Activated naive CD4-positive, alpha-beta T cell treated with anti-CD3 and anti-CD28 coated beads, Interleukin-2, amount 50 U/mL, for 16 hours (primary cell): ENCODE results near the gene ST13.
"Not testable (repeated sequence)": the region's sequence is repeated elsewhere in the genome, so short reads cannot be mapped to it uniquely, and the experiment has no call there.

ENCODE experiments used
- DNase-seq: peaks from one replicate; pipeline ENCODE4 v3.0.0-alpha.2; 2020

The ST13 gene

DNA sequence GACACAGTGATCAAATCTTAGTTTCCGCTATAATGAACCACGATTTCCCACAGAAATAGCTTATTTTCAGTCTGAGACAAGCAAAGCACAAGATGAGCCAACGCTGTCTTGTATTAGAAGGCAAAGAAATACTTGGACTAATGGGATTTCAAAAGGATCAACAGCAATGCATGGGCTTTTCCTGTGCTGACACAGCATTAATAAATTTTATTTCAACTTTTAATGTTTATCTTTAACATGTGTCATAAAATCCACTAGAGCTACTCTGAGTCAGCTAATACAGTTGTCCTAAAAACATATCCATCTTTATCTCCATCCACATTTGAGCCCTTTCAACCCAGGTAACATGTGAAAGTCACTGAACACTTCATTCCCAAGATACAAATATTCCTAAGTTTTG is 21.8 kb downstream of the ST13 start:
- DNase-seq: no peak

DNA sequence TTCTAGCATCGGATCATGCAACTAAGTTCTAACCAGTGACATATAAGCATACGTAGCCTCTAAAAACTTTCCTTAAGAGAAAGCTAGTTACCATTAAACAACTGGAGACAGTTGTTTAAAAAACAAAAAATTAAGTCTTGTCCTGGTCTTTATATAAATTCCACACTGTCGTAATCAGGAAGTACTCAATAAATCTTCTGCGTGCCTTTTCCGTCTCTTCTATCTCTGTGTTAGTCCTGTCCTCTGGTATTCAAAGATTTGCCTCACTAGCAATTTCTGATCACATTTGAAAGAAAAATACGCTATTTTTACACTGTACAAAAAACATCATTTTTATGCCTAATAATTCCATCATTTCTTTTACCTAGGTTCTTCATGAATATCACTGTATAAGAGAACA is 27.3 kb downstream of the ST13 start:
- no peak for DNase-seq

DNA sequence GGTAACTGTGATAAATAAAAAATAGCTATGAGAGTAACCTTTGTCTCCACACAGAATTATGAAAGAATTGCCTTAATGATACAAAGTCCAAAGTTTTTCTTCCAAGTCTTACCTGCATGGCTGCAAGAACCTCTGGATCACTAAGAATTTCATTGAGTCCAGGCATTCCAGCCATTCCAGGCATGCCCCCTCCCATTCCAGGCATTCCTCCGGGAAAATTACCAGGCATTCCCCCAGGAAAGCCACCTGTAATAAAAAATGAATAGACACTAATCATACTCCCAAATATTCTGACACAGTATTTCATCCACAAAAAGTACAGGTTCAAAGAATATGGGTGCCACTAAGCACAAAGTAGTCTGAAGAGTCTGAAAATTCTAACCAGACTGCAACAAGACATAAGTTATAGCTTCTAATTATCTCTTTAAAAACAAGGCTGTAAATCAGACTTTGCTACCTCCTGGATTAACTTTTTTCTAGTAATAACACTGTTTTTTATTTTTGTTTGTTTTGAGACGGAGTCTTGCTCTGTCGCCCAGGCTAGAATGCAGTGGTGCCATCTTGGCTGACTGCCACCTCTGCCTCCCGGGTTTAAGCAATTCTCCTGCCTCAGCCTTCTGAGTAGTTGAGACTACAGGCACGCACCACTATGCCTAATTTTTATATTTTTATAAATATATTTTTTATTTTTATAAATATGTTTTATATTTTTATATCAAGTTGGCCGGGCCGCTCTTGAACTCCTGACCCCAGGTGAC is 29.3 kb downstream of the ST13 start:
- DNase-seq: no peak

DNA sequence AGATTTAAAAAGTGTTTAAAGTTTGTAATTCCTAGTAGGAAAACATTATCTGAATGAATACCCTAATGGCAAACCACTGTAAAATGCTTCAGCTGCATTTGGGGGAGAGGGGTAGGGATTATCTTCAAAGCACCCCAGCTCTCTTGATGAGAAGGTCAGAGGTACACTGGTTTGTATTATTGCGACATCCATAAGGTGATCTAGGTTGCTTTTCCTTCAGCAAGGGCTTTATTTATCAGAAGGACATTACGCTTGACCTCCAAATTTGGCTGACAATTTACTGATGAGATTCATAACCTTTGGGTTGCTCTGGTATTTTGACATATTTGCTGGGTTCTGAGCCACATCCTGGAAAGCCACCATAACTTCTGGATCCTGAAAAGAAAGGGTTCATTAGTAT is 30.1 kb downstream of the ST13 start:
- not testable (repeated sequence) for DNase-seq

DNA sequence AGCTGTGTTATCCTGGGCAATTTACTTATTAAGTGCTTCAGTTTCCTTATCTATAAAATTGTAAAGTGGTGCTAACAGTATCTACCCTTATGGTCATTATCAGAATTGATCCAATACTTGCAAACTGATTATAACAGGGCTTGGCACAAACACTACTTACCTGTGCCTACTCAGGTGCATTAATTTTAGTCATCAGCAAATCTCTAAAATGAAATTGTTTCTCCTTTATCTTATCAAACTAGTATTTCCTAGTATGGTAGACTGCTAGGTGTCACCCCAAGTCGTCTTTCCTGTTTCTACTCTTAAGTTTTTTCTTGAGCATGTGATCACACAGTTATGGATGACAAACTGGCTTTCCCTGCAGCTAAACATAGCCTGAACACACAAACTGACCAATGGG is 33.0 kb downstream of the ST13 start:
- no peak for DNase-seq

DNA sequence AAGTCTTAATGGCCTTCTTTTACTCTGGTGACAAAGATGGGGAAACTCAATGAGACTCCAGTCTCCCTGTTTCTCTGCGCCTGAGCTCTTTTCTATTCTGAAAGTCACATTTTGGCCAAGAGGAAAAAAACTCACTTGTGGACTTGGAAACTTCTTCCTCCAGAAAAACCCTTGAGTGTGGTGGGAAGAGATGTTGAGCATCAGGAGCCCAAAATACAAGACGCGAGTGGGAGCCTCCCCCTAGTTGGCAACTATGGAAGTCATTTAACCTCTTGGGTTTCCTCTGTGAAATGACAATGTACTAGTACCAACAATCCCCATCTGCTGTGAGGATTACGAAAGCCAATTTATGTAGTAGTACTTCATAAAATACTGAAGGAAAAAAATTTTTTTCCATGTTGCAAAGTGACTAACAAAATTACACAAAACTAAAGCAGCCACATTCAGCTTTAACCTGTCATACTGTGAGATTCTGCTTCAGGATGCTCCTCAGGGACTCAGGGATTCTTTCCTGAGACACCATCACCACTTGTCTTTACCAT is 36.8 kb downstream of the ST13 start:
- DNase-seq: no peak

DNA sequence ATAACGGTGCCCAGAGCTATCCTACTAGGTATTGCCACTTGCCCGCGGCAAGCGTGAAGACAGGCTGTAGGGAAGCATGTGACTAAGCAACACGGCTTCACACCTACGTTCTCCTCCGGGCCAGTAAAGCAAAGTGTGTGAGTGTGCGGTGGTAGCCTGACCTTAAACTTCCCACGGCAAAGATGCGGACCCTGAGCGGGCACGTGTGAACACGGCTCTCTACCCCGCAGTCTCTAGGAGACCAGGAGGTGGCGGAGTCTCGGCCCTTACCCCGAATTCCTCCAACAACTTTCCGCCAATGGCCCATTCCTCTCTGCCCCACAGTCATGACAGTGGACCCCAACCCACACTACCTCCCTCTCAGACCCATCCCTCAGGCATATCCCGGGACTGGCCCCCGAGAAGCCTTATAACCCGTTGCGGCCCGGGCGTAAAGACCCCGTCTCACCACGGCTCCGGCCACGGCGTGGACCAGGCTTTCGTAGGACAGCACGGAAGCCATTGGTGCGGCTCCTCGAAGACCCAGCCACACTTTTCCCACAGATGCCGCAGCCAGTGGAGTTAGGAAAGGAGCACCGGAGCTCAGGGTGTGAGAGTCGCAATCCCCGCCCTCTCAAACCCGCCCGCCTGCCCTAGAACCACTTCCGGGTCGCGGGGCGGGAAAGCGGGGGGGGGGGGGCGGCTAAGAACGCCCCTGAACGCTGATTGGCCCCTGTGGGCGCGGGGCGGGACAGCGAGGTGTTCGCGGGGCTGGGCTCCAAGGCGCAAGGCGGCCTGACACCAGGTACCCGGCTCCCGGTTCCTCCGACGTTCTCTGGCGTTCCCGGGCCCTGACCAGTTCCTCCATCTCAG is 37.5 kb downstream of the ST13 start, which contains the start of gene SLC25A17:
Gene SLC25A17, minus strand, starts transcription at position 600 of the 852 bp plus-strand sequence. Its CDS starts 98 bp downstream, at position 502.
- DNase-seq: peak; percentile 89

DNA sequence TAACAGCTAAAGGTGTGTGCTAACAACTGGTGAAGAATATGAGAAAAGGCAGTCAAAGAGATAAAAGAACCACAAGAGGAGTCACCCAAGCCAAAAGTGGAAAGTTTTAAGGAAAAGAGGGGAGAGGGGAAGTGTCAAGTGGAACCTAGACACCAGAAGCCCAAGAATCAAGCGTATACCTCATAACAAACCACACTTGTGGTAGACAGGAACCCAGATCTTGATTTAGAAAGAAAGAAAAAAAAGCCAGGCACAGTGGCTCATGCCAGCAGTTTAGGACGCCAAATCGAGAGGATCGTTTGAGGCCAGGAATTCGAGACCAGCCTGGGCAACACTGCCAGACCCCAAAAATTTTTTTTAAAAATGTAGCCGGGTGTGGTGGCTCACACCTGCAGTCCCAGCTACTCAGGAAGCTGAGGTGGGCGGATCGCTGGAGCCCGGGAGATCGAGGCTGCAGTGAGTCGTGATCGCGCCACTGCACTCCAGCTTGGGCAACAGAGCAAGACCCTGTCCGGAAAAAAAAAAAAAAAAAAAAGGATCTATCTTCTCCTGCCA is 38.2 kb downstream of the ST13 start:
- no peak for DNase-seq

DNA sequence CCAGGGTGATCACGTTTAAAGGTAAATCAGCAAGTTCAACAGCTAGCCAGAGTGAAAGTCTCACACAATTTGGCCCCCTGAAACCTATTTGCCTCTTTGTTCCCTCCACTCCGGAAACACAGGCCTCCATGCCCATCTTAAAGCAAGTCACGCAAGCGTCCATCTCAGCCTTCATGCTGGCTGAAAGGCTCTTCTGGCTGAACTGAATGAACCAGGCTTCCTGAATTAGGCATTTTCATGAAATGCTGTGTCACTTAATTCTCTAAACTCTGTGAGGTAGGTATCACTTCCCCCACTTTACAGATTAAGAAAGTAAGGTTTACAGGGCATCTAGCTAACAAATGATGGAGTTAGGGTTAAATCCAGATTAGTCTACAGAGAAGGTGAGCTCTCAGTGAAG is 38.7 kb downstream of the ST13 start:
- DNase-seq: no peak

DNA sequence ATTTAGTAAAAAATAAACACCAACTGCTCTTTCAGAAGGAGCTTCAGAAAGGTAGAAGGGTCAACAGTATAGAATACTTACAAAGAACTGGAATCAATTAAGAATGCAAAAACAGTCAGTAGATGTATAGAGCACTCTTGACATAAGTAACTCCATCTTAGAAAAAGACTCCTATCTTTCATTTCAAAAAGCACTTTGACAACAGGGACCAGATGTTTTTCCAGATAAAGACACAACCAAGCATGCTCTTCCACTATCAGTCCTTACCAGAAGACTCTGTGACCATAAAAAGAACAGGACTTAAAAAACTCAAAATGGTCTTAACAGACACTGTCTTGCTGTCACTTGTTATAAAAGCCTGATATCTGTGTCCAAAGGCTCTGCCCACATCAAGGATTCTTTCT is 42.5 kb downstream of the ST13 start:
- no peak for DNase-seq

DNA sequence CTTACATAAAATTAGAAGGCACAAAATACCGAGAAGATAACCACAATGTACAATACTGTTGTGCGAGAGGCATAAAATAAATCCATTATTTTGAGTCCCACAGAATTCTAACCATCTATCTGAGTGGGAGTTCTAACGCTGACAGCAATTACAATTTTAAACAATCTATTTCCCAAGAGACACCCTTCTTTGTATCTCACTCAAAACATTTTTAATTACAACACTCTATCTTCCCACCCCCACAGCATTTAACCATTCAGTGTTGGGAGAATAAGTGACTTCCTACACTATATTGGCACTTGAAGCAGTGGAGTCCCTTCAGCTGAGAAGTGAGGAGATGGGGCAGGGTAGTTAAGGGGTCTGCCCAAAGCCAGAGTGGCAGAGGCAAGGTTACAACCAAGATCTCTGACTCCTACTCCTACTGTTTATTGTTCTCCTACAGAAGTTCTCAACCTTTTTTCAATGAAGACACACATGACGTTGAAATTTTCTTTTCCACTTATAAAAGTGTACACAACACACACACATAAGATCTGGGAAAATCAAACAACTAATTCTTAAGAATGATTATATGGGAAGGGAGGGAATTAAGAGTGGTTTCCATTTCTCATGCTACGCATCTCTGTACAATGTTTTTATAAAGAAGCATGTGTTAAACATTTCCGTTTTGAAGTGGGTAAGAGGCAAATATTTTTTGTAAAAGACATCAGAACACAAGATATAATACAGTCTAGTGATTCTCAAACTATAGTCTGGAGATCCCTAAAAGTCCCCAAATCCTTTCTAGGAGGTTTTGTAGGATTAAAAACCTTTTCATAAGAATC is 48.2 kb downstream of the ST13 start:
- no peak for DNase-seq

DNA sequence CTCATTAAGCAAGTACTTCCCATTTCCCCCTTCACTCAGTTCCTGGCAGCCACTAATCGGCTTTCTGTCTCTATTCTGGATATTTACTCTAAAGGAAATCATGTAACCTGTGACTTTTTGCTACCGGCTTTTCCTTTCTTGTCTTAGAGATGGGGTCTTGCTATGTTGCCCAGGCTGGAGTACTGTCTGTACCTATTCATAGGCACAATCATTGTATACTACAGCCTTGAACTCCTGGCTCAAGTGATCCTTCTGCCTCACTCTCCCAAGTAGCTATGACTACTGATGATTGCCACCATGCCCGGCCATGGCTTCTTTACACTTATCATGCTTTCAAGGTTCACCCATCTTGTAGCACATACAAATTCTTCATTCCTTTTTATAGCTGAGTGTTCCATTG is 49.7 kb downstream of the ST13 start:
- DNase-seq: no peak

DNA sequence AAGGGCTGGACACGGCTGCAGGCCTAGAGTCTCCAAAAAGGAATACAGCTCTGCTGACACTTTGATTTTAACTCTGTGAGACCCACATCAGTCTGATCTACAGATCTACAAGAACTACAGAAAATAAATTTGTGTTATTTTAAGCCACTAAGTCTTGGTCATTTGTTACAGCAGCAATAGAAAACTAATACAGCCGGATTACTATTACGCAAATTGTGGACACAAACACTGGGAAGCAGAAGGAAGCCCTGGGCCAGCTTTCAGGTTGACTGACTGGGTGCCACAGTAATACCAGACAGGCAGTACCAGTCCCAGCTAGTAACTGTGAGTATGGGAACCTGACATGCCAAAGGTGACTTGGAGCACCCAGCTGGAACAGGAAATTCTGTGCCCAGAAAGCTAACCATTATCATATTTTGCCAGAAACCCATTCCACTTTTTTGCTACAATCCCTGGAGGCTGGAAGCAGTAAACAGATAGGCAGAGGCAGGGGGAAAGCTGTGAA is 50.7 kb downstream of the ST13 start:
- no peak for DNase-seq

DNA sequence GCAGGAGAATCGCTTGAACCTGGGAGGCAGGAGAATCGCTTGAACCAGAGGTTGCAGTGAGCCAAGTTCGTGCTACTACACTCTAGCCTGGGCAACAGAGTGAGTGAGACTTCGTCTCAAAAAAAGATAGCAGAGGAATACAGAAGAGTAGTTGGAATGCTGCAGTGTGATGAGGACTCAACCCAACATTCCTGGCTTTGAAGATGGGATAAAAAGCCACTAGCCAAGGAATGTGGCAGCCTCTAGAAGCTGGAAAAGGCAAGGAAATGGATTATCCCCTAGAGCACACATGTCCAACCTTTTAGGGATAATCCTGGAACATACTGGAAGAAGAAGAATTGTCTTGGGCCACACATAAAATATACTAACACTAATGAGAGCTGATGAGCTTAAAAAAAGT is 51.2 kb downstream of the ST13 start:
- no peak for DNase-seq

DNA sequence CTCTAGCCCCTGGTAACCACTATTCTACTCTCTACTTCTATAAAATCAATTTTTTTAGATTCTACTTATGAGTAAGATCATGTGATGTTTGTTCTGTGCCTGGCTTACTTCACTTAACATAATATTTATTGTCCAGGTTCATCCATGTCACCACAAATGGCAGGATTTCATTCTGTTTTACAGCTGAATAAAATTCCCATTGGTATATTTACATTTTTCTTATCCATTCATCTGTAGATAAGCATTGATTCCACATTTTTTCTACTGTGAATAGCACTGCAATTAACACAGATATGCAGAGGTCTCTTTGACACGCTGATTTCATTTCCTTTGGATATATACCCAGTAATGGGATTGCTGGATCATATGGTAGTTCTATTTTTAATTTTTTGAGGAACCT is 53.1 kb downstream of the ST13 start:
- no peak for DNase-seq

DNA sequence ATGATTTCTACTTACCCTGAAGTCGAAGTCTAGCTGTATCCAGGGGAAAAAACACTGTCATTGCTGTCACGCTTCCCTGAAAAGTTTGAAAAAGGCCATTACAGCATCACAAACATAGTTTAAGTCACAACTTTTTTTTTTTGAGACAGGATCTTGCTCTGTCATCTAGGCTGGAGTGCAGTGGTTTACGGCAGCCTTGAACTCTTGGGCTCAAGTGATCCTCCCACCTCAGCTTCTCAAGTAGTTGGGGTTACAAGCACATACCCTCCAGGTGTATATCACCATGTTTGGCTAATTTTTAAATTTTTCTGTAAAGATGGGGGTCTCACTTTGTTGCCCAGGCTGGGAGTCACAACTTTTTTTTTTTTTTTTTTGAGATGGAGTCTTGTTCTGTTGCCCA is 57.4 kb downstream of the ST13 start:
- no peak for DNase-seq

DNA sequence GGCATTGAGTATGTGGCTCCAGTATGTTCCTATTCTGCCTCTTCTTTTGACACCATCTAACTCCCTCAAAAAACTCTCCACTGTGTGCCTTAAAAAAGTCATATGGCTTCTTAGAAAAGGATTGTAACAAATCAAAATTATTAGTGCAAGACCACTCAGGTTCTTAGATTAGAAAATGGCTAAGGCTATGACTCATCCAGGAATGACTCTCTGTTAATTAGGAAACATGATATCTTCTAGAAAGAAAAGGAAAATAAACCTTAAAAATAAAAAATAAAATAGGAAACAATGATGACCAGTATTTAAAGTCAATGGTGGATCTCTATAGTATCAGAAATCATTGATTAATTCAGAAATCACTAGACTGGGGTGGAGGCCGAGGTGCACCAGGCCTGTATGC is 59.0 kb downstream of the ST13 start:
- no peak for DNase-seq

DNA sequence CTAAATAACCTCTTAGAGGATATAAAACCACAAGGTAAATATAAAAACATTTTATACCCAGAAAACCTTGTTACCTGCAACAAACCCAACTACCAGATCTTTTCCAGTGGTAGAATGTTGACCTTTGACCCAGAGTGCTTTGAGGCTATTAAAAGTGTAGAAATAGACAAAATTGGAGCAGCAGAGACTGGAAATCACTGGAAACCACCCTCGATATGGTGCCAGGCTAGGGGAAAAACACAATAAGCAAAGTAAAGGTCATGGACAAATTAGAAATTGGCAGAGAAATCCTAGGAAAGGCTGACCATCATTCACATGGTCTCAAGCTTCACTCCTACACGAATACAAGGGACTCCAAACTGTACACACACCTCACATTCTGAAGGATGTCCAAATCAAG is 64.0 kb downstream of the ST13 start:
- DNase-seq: no peak

DNA sequence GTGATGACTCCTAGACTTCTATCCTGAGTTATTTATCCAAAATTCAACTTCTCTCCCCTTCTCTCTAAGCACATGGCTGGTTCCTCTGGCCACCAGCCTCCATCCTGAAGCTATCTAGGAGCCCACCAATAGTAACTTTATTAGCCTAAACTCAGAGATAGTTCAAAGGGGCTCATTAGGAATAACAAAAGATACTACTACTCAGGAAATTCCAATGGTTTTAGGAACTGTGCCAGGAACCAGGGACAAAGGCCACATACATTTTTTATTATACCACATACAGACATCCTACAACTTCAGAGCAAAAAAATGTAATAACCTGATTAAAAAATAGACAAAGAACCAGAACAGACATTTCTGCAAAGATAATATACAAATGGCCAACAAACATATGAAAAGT is 65.2 kb downstream of the ST13 start:
- no peak for DNase-seq

DNA sequence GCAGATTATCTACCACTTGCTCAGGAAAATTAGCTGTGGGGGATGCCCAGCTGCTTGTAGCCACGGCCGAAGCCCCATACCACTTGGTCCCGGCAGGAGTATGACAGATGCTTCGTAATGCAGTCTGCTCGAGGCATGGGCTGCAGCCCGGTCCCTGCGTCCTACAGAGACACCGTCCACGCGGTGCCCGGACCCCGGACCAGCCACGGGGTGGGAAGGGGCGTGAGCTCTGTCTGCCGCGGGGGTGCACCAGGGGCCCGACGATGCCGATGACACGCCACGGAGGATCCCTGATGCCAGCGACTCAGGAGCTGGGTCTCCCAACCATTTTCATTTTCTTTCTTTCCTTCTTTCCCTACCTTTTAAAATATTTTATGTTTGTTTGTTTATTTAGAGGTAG is 67.3 kb downstream of the ST13 start:
- no peak for DNase-seq

DNA sequence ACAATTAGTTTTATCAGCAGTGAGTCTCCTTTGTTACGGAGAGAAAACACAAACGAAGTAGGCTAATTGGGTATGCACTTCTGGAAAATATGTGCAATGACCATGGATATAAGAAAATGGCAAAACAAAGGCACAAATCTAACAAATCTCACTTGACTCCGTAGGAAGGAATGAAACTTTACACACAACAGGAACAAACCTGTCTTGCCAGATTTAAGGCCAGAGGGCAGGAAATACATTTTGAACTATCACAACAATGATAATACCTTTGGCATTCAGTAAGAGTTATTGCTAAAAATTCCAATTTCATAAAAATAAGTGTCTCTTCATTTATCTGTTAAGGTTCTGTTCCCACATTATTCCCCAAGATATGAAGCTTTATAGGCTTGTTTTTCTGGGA is 73.9 kb downstream of the ST13 start:
- DNase-seq: no peak

DNA sequence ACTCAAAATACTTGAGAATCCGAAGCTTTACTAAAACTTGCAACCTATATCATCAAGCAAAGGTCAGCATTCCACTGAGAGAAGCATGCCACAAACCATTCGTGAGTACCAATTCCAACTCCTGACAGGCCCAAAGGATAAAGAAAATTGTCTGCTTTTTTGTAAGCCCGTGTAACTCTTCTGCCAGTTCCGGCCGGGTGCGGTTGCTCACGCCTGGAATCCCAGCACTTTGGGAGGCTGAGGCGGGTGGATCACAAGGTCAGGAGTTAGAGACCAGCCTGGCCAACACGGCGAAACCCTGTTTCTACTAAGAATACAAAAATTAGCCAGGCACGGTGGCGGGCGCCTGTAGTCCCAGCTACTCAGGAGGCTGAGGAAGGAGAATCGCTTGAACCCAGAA is 74.7 kb downstream of the ST13 start:
- not testable (repeated sequence) for DNase-seq
